Stomach (tissue), 9 donors: ENCODE data around the gene DPP10. TPM values are rescaled to one million over a fixed set of nuclear protein-coding genes. Genes with fewer than 3 reads are reported as not detected.

ENCODE experiments used
- DNase-seq, 2 donors: peaks; one replicate each; pipeline versions ENCODE4 v3.0.0 to v3.0.0-alpha.2; 2013 to 2019
- H3K27ac ChIP-seq, 5 donors: fragments of 200-600 bp in 4 of 5; sonication (generic) in 4 of 5; one replicate each; pipeline ENCODE4 v1.5.1; 2013 to 2019; ENCODE audit warnings: mild to moderate bottlenecking in 1 of 5, moderate library complexity in 1 of 5
- H3K27me3 ChIP-seq, 3 donors: fragments of 200-600 bp; sonication (generic); one replicate each; pipeline ENCODE4 v1.5.1; 2017 to 2019; ENCODE audit warnings: mixed run types in 1 of 3
- H3K36me3 ChIP-seq, 4 donors: fragments of 200-600 bp; sonication (generic); 1 replicate in 3 of 4; 2 replicates in 1 of 4; pipeline ENCODE4 v1.5.1; 2016 to 2019
- H3K4me1 ChIP-seq, 4 donors: fragments of 200-600 bp; sonication (generic); one replicate each; pipeline ENCODE4 v1.5.1; 2016 to 2019
- H3K4me3 ChIP-seq, 4 donors: fragments of 200-600 bp; sonication (generic) in 3 of 4; one replicate each; pipeline ENCODE4 v1.5.1; 2016 to 2019; ENCODE audit warnings: mild to moderate bottlenecking in 1 of 4
- H3K9me3 ChIP-seq, 4 donors: fragments of 200-600 bp; sonication (generic); one replicate each; pipeline ENCODE4 v1.5.1; 2016 to 2019
- EP300 ChIP-seq: sonication (generic); formaldehyde crosslinking; IDR thresholded peaks from one replicate; pipeline ENCODE4 v1.6.1; 2017; ENCODE audit warnings: antibody characterized with exemption
- POLR2A ChIP-seq, 4 donors: fragments of 450-650 bp; IDR thresholded peaks; one replicate each; pipeline ENCODE4 v1.6.1; 2016; ENCODE audit warnings: antibody characterized with exemption in 4 of 4, control low read depth in 2 of 4, mild to moderate bottlenecking in 1 of 4, moderate library complexity in 1 of 4
- POLR2AphosphoS5 ChIP-seq, 3 donors: sonication (generic); formaldehyde crosslinking; IDR thresholded peaks; one replicate each; pipeline ENCODE4 v1.6.1; 2016; ENCODE audit warnings: antibody characterized with exemption in 3 of 3
- WGBS, 5 donors: extraction: QIAGEN DNeasy Blood & Tissue Kit in 3 of 5; methylation state at CpG; one replicate each; pipeline versions ENCODE4 v1.1.5 to v1.1.7; 2013 to 2018; 5-methylcytosine and 5-hydroxymethylcytosine counted together
- intact Hi-C: fragments of 100-400 bp; cut with DNase I; formaldehyde crosslinking; loops from one replicate; pipeline ENCODE4 v1.15.1; 2023; ENCODE audit warnings: low total_unique reads
- polyA plus RNA-seq, 3 donors: library from polyadenylated mRNA; stranded (reverse); fragments of 200-250 nt; gene quantifications; one replicate each; pipeline ENCODE4 v1.2.3, GENCODE V29; 2013
- total RNA-seq, 5 donors: library from RNA; depleted of rRNA; stranded (reverse); fragments of >200 nt; gene quantifications; one replicate each; pipeline versions ENCODE4 v1.1.0 to v1.2.3, GENCODE V29; 2014 to 2016
- TF ChIP-seq, protein P1 (sequence below), 7 experiments: fragments of 450-650 bp in 4 of 7; fragments of 200-600 bp in 3 of 7; sonication (generic) in 3 of 7; IDR thresholded peaks; one replicate each; pipeline ENCODE4 v1.5.1; 2016 to 2019; ENCODE audit warnings: antibody characterized with exemption in 7 of 7, control low read depth in 2 of 7, mild to moderate bottlenecking in 1 of 7
- donor health status: healthy with polysubstance abuse.
- donor health status: Bipolar disorder and iron deficiency.
- donor health status: healthy.

The DPP10 gene
- total and polyA plus RNA-seq, 8 donors, result 0.18 to 15.6 (median 2.0) TPM; not detected in 1

DNA sequence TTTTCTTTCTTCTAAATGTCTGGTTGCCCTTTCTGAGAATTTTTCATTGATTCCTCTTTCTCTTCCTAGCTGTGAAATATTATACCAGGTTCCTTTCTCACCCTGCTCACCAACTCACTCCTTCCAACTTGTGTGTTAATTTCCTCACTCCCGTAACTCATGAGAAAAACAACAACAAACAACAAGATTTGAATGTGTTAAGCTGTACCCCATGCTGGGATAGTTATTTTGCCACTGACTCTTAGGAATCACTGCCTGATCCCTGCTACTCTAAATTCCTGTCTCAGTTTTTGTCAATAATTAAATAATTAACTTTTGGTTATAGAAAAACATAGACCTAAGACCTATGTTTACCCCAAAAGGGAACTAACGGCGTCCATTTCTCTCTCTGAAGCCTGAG lies 242.7 kb downstream of the DPP10 start:
- intact Hi-C loops, result no loop called here
- Histone ChIP-seq H3K27ac (no peak overlapping the region), H3K36me3 (no peaks in the 10 kb centered on the region), H3K9me3 (no peaks in the 10 kb centered on the region), H3K27me3 (no peaks in the 10 kb centered on the region), H3K4me1 (no peaks in the 10 kb centered on the region), H3K4me3 (no peak overlapping the region)
- 64 to 76% (median 69%) methylated on average over 3 of the region's 3 CpGs for WGBS, 5 donors
- DNase-seq, result no peak
- TF ChIP-seq, protein P1, sequence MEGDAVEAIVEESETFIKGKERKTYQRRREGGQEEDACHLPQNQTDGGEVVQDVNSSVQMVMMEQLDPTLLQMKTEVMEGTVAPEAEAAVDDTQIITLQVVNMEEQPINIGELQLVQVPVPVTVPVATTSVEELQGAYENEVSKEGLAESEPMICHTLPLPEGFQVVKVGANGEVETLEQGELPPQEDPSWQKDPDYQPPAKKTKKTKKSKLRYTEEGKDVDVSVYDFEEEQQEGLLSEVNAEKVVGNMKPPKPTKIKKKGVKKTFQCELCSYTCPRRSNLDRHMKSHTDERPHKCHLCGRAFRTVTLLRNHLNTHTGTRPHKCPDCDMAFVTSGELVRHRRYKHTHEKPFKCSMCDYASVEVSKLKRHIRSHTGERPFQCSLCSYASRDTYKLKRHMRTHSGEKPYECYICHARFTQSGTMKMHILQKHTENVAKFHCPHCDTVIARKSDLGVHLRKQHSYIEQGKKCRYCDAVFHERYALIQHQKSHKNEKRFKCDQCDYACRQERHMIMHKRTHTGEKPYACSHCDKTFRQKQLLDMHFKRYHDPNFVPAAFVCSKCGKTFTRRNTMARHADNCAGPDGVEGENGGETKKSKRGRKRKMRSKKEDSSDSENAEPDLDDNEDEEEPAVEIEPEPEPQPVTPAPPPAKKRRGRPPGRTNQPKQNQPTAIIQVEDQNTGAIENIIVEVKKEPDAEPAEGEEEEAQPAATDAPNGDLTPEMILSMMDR (IDR thresholded peaks at IDR 0.05), result no peak

DNA sequence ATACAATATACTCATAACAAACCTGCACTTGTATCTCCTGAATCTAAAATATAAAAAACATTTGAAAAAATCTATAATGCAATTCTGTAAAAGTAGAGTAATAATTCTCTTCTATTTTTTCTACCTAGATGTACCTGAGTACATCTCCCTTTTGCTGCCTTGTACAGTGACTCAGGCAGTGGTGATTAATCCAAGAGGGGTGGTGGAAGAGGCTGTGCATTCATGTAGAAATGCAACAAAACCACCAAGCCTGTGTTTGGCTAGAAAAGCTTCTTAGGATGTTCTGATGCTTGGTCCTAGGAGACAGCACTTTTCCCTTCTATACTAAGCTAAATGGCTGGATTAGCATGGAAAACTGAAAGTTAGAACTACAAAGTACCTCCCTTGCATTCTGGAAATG lies 245.8 kb downstream of the DPP10 start:
- no peaks in the 10 kb centered on the region for H3K9me3 ChIP-seq
- no peaks in the 10 kb centered on the region for H3K36me3 ChIP-seq
- no peak overlapping the region for H3K4me3 ChIP-seq
- DNase-seq, result no peak
- no peak overlapping the region for H3K27ac ChIP-seq
- no peaks in the 10 kb centered on the region for H3K4me1 ChIP-seq
- H3K27me3 ChIP-seq, result no peaks in the 10 kb centered on the region
- no peak for TF ChIP-seq POLR2A (IDR thresholded peaks at IDR 0.05)
- TF ChIP-seq, protein P1 (IDR thresholded peaks at IDR 0.05), result no peak
- no peak for TF ChIP-seq POLR2AphosphoS5 (IDR thresholded peaks at IDR 0.05)
- TF ChIP-seq EP300, result no peak
- intact Hi-C loops, result no loop called here

DNA sequence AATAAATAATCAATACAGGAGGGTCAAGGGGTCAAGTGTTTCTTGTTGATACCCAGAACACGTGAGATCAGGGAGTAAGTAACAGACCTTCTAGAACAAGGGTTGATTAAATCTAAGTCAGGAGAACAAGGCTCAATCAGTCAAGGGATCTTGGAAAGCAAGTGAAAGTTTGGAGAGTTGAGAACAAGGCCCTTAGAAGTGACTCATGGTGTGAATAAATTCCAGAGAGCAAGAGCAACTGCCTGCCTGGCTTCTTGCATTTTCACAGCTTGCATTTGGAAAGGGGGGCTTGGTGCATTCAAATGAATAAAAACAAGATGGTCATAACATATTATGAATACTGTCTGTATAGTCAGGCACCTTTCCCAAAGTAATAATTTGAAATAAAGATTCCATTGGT lies 256.1 kb downstream of the DPP10 start:
- Histone ChIP-seq H3K27ac (no peak overlapping the region), H3K9me3 (no peaks in the 10 kb centered on the region), H3K4me3 (no peak overlapping the region), H3K36me3 (no peaks in the 10 kb centered on the region), H3K4me1 (no peaks in the 10 kb centered on the region), H3K27me3 (no peaks in the 10 kb centered on the region)
- TF ChIP-seq POLR2A (IDR thresholded peaks at IDR 0.05) (no peak), EP300 (no peak), POLR2AphosphoS5 (IDR thresholded peaks at IDR 0.05) (no peak)
- TF ChIP-seq, protein P1 (IDR thresholded peaks at IDR 0.05), result no peak
- DNase-seq, result no peak
- 31 to 68% (median 47%) methylated on average over 1 of the region's 1 CpG for WGBS, 5 donors
- intact Hi-C loops, result no loop called here

DNA sequence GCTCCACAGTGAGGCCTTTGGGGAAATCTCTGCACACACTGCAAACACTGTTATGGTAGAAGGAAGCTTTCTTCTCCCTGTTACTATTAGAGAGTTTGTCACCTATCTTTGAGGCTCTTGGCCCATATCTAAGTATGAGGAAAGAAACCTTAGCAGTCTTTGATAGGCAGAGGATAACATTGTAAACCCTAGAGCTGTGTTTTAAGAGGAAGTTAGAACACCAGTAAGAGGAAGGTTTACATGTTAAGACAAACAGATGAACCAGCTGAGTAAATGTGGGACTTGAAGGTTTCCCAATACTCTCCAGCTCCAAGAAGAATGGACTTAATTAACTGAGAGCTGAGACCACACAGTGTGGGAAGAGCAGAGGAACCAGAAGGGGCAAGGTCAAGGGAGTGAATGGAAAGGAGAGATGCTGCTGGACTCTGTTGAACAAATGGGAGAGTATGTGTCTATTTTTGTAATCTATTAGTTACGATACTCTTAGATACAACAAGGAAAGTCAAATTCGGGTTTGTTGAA lies 257.0 kb downstream of the DPP10 start:
- TF ChIP-seq, protein P1 (IDR thresholded peaks at IDR 0.05), result no peak
- Histone ChIP-seq H3K36me3 (no peaks in the 10 kb centered on the region), H3K9me3 (no peaks in the 10 kb centered on the region), H3K27me3 (no peaks in the 10 kb centered on the region), H3K27ac (no peak overlapping the region), H3K4me1 (no peaks in the 10 kb centered on the region), H3K4me3 (no peak overlapping the region)
- intact Hi-C loops, result no loop called here
- DNase-seq, result no peak
- 77 to 92% (median 90%) methylated on average over 2 of the region's 2 CpGs for WGBS, 5 donors

DNA sequence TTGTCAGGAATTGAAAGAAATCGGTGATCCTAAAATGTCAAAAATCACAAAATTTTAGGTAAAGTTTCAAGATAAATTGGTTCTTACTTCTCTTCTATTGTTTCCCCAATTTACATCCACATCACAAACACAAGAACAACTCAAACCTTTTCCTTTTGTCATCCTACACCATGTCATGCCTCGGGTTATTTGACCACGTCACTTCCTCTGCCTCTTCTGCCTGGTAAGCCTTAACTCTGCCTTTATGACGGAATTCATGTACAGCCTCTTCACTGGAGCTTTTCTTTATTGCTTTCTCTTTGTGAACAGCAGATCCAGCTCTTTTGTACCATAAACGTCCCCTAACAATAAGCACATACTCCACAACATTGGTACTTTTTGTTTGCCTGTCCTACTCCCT lies 258.0 kb downstream of the DPP10 start:
- 61 to 74% (median 72%) methylated on average over 5 of the region's 5 CpGs for WGBS, 5 donors
- intact Hi-C loops, result no loop called here
- Histone ChIP-seq H3K27me3 (no peaks in the 10 kb centered on the region), H3K4me1 (no peaks in the 10 kb centered on the region), H3K4me3 (no peak overlapping the region), H3K27ac (no peak overlapping the region), H3K36me3 (no peaks in the 10 kb centered on the region), H3K9me3 (no peaks in the 10 kb centered on the region)
- TF ChIP-seq POLR2AphosphoS5 (IDR thresholded peaks at IDR 0.05) (no peak), POLR2A (IDR thresholded peaks at IDR 0.05) (no peak), EP300 (no peak)
- TF ChIP-seq, protein P1 (IDR thresholded peaks at IDR 0.05), result no peak
- no peak for DNase-seq
